Mucosa of descending colon (tissue), 3 donors: ENCODE measurements around the gene SSTR3. TPM values are rescaled to one million over a fixed set of nuclear protein-coding genes. Genes with fewer than 3 reads are reported as not detected.

ENCODE experiments used
- ATAC-seq: fragments of 200-7000 bp; cut with Tn5 transposase; one replicate; pipeline ENCODE4 v1.9.1; 2020; ENCODE audit warnings: mild to moderate bottlenecking, moderate library complexity
- DNase-seq, 3 donors: peaks; one replicate each; pipeline ENCODE4 v3.0.0-alpha.2; 2020
- H3K36me3 ChIP-seq: fragments of 200-600 bp; one replicate; pipeline ENCODE4 v1.8.0; 2021; ENCODE audit warnings: low read depth, mild to moderate bottlenecking
- H3K4me1 ChIP-seq: fragments of 200-600 bp; one replicate; pipeline ENCODE4 v1.8.0; 2021; ENCODE audit warnings: low read depth, mild to moderate bottlenecking
- H3K4me3 ChIP-seq: fragments of 200-600 bp; one replicate; pipeline ENCODE4 v1.8.0; 2021; ENCODE audit warnings: mild to moderate bottlenecking
- H3K9me3 ChIP-seq: fragments of 200-600 bp; one replicate; pipeline ENCODE4 v1.8.0; 2021; ENCODE audit warnings: mild to moderate bottlenecking
- CTCF ChIP-seq: fragments of 200-600 bp; IDR thresholded peaks from one replicate; pipeline ENCODE4 v1.8.0; 2022; ENCODE audit warnings: antibody characterized with exemption, mild to moderate bottlenecking
- intact Hi-C, 2 donors: fragments of 100-400 bp; cut with DNase I in 1 of 2; cut with micrococcal nuclease in 1 of 2; formaldehyde crosslinking; loops; one replicate each; pipeline versions ENCODE4 v1.11.0 to v1.11.1; 2022; cut with DNase I, micrococcal nuclease
- total RNA-seq, 3 donors: library from RNA; stranded (reverse); fragmentation: NEBNext Ultra II Directional in 2 of 3; extraction: Animal tissue kit (Norgen Biotek cat#: 25700) in 2 of 3; gene quantifications; one replicate each; pipeline versions ENCODE4 v1.2.1 to v1.2.4, GENCODE V29; 2021 to 2023
- donor health status: DM: no; HTN: no; CAD: no; lungs with moderate emphysema.
- donor health status: DM: no; HTN: no; CAD: no.
- donor health status: DM: no; HTN: yes; CAD: no.

SSTR3 gene
- total RNA-seq, 3 donors from 2014 or later = 0.09 to 0.10 TPM; not detected in 1

GRCh38 chr22:37181681-37182080 is 30.6 kb downstream of the SSTR3 start:
- no peak for ATAC-seq
- no peaks in the 10 kb centered on the region for H3K36me3 ChIP-seq
- H3K4me3 ChIP-seq = no peak overlapping the region
- DNase-seq = no peak
- intact Hi-C loops = no loop called here
- H3K4me1 ChIP-seq = peaks cover 38% of the 10 kb centered on the region
- no peaks in the 10 kb centered on the region for H3K9me3 ChIP-seq
- no peak for TF ChIP-seq CTCF

GRCh38 chr22:37180531-37181231 is 31.6 kb downstream of the SSTR3 start:
- Histone ChIP-seq H3K4me3 (no peak overlapping the region), H3K4me1 (peaks cover 44% of the 10 kb centered on the region), H3K36me3 (no peaks in the 10 kb centered on the region), H3K9me3 (no peaks in the 10 kb centered on the region)
- DNase-seq (peak in 2 of 3 donors; percentile 29 to 48), ATAC-seq (no peak)
- intact Hi-C loops = no loop called here
- TF ChIP-seq CTCF = no peak

GRCh38 chr22:37179622-37180420 is 32.5 kb downstream of the SSTR3 start:
- no peak for TF ChIP-seq CTCF
- intact Hi-C loops = no loop called here
- H3K36me3 ChIP-seq = no peaks in the 10 kb centered on the region
- peak; percentile 65 for ATAC-seq
- DNase-seq = peak; percentile 80 to 84 (median 83)
- no peak overlapping the region for H3K4me3 ChIP-seq
- H3K4me1 ChIP-seq = peaks cover 44% of the 10 kb centered on the region
- no peaks in the 10 kb centered on the region for H3K9me3 ChIP-seq

- ATAC-seq (no peak), DNase-seq (no peak)
- Histone ChIP-seq H3K4me3 (no peak overlapping the region), H3K4me1 (peaks cover 44% of the 10 kb centered on the region), H3K36me3 (no peaks in the 10 kb centered on the region), H3K9me3 (no peaks in the 10 kb centered on the region)
- no peak for TF ChIP-seq CTCF
- intact Hi-C loops = no loop called here
These were observed 33.2 kb downstream of the SSTR3 start for GRCh38 chr22:37179126-37179470.

GRCh38 chr22:37178350-37179125 is 33.7 kb downstream of the SSTR3 start:
- peak; percentile 61 to 87 (median 68) for DNase-seq
- ATAC-seq = peak; percentile 70

More at GRCh38 chr22:37178350-37179125, 33.7 kb downstream of the SSTR3 start:
- TF ChIP-seq CTCF = no peak
- no peak overlapping the region for H3K4me3 ChIP-seq
- no peaks in the 10 kb centered on the region for H3K36me3 ChIP-seq
- H3K9me3 ChIP-seq = no peaks in the 10 kb centered on the region
- H3K4me1 ChIP-seq = peaks cover 44% of the 10 kb centered on the region
- intact Hi-C loops = no loop called here
